ENCODE data around the gene JCAD.

- TF ChIP-seq CTCF (IDR thresholded peaks at IDR 0.05) (no peak), POLR2A (IDR thresholded peaks at IDR 0.05) (no peak)
These were observed 13.8 kb upstream of the JCAD start for GRCh38 chr10:30073045-30073766.

All from adrenal gland (tissue), 5 donors.